Activated T-cell treated with anti-CD3 and anti-CD28 coated beads, Interleukin-2, amount 50 U/mL, for 24 hours (primary cell): ENCODE data around the gene FOXA3.

Source experiments
- DNase-seq: peaks from one replicate; pipeline ENCODE4 v3.0.0-alpha.2; 2020
- H3K27ac Mint-ChIP-seq: 2 replicates; pipeline ENCODE4 v1.8.0; 2020; ENCODE audit warnings: mild to moderate bottlenecking, mixed read lengths
- H3K27me3 Mint-ChIP-seq: 2 replicates; pipeline ENCODE4 v1.8.0; 2020; ENCODE audit warnings: mixed read lengths
- H3K36me3 Mint-ChIP-seq: 2 replicates; pipeline ENCODE4 v1.8.0; 2020; ENCODE audit warnings: low read depth, mixed read lengths
- H3K4me1 Mint-ChIP-seq: 2 replicates; pipeline ENCODE4 v1.8.0; 2020; ENCODE audit warnings: low read depth, mixed read lengths
- H3K4me3 Mint-ChIP-seq: 2 replicates; pipeline ENCODE4 v1.8.0; 2020; ENCODE audit warnings: mild to moderate bottlenecking, moderate library complexity, mixed read lengths
- H3K9me3 Mint-ChIP-seq: 2 replicates; pipeline ENCODE4 v1.8.0; 2020; ENCODE audit warnings: mixed read lengths

The FOXA3 gene

DNA sequence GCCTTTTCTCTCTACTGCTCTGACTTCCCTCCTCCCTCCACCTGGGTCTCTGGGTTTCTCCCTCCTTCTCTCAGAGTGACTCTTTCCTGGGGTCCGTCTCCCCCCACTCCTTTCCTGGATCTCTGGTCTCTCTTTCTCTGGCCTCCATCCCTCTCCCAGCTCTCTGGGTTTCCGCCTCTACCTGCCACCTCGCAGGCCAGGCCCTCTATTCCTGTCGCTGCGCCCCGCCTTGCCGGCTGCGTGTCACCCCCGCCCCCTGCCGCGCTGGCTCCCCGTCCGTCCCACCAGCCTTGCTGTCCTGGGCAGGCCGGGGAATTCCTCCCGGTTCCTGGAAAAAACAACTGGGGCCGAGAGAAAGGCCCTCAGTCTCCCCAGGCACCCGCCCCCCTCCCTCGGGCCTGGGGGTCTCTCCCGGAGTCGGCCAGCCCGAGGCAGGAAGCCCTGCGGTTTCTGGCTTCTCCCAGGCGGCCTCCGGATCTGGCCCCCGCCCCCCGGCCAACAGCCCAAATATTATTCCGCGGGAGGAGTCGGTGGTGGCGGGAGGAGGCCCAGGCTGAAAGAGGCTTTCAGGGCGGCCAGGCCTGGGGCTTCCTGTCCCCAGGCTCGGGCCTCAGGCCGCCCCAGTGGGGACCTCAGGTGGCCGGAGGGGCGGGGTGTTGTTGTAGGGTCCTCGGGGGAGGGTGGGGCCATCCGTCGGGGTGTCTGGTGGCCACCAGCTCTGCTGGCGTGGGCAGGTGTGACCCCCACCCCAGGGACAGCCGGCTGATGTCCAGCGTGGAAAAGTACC is 12.5 kb downstream of the FOXA3 start:
- Mint-ChIP-seq H3K27me3 (peaks cover 34% of the 10 kb centered on the region), H3K27ac (peak overlapping the region; percentile 83), H3K4me1 (peaks cover 24% of the 10 kb centered on the region), H3K4me3 (peak overlapping the region; percentile 47), H3K9me3 (no peaks in the 10 kb centered on the region), H3K36me3 (no peaks in the 10 kb centered on the region)
- DNase-seq, result peak; percentile 61

DNA sequence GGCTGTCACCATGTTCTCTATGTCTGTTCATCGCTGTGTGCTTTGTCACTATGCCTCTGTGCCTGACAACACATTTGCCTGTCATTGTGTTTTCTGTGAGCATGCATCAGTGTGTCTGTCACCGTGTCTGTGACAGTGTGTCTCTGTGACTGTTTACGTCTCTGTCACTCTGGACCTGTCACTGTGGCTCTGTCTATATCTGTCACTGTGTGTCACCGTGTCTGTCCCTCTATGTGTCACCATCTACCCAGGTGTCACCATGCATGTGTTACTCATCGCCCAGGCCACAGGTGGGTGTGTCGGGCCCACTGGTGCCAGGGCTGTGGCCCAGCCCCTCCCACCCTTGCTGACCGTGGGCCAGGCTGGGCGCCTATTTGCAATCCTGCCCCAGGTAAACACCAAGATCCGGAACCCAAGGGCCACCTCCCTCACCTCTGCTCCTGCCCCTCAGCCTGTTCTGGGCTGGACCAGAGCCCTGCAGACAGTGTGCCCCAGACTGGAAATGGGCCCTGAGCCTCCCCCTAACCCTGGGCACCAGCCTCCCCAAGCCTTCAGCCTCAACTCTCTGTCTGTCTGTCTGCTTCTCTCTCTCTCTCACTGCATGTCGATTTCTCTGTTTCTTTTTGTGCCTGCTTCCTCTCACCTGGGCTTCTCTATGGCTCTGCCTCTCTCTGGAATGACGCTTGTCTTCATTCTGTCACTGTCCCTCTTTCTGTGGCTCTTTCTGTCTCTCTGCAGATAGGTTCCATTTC is 14.1 kb downstream of the FOXA3 start:
- DNase-seq, result no peak
- H3K36me3 Mint-ChIP-seq, result peaks cover 2% of the 10 kb centered on the region
- H3K27me3 Mint-ChIP-seq, result peaks cover 34% of the 10 kb centered on the region
- peaks cover 31% of the 10 kb centered on the region for H3K4me1 Mint-ChIP-seq
- H3K27ac Mint-ChIP-seq, result peak overlapping the region; percentile 10
- no peak overlapping the region for H3K4me3 Mint-ChIP-seq
- no peaks in the 10 kb centered on the region for H3K9me3 Mint-ChIP-seq

DNA sequence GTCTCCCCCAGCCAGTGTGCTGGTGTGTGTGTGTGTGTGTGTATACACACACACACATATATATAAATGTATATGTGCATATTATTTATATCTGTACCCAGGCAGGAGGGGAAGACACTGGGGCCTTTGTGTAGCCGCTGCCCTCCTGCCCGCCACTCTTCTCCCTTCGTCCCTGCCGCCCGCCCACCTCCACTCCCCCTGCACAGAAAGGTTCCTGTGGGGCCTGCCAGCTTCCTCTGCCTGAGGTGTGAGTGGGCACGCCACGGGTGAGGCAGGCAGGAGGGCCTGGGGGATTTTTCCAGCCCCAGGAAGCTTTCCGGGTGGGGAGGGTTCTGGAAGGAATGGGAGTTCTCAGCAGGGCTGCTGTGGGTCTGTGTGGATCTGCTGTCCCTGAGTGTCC is 14.9 kb downstream of the FOXA3 start:
- DNase-seq, result no peak
- no peak overlapping the region for H3K4me3 Mint-ChIP-seq
- H3K27me3 Mint-ChIP-seq, result peaks cover 34% of the 10 kb centered on the region
- H3K4me1 Mint-ChIP-seq, result peaks cover 40% of the 10 kb centered on the region
- H3K27ac Mint-ChIP-seq, result no peak overlapping the region
- H3K36me3 Mint-ChIP-seq, result peaks cover 8% of the 10 kb centered on the region
- no peaks in the 10 kb centered on the region for H3K9me3 Mint-ChIP-seq

DNA sequence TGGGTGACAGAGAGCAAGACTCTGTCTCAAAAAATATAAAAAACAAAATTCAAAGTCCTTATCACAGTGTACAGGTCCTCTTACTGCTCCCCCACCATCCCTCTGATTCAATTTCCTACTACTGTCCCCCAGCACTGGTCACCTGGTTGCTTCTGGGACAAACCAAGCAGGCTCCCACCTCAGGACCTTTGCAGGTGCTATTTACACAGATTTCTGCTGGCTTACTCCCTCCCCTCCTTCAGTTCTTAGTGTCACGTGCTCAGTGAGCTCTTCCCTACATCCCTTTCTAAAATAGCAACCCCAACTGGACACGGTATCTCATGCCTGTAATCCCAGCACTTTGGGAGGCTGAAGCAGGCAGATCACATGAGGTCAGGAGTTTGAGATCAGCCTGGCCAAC is 15.8 kb downstream of the FOXA3 start:
- no peak overlapping the region for H3K27ac Mint-ChIP-seq
- no peaks in the 10 kb centered on the region for H3K9me3 Mint-ChIP-seq
- H3K27me3 Mint-ChIP-seq, result peaks cover 29% of the 10 kb centered on the region
- peaks cover 44% of the 10 kb centered on the region for H3K4me1 Mint-ChIP-seq
- H3K36me3 Mint-ChIP-seq, result peaks cover 8% of the 10 kb centered on the region
- no peak overlapping the region for H3K4me3 Mint-ChIP-seq
- no peak for DNase-seq

DNA sequence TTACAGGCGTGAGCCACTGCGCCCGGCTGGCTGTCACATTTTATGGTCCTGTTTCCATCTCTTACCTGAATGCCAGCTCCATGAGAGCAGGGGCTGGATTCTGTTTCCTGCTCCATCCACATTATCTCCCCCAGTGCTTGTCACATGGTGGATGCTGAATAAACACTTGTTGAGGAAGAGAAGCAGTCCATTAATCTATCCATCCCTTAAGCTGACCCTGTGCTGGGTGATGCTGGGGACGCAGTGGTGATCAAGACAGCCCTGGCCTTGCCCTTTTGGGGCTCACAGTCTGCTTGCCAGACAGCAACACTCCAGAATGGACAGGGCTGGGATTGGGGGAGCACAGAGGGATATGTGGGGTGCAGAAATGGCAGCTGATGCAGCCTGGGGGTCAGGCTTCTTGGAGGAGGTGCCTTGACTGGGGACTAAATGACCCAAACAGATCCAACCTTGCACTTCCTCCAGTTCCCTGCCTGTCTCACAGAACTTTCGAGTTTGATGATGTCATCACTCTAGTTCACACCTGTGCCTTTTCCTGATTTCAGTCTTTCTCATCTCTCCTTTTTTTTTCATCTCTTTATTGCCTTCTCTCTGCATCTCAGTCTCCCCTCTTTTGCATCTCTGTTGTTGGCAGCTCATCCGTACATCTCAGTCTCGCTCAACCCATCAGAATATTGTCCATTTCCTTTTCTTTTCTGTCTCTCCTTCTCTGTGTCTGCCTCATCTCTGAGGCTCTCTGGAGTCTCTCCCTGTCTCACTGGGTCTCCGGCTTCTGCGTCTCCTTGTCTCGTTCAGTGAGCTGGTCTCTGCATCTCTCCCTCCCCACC is 17.2 kb downstream of the FOXA3 start:
- peaks cover 17% of the 10 kb centered on the region for H3K27me3 Mint-ChIP-seq
- H3K36me3 Mint-ChIP-seq, result peaks cover 8% of the 10 kb centered on the region
- no peaks in the 10 kb centered on the region for H3K9me3 Mint-ChIP-seq
- H3K4me1 Mint-ChIP-seq, result peaks cover 40% of the 10 kb centered on the region
- H3K4me3 Mint-ChIP-seq, result no peak overlapping the region
- no peak for DNase-seq
- no peak overlapping the region for H3K27ac Mint-ChIP-seq

DNA sequence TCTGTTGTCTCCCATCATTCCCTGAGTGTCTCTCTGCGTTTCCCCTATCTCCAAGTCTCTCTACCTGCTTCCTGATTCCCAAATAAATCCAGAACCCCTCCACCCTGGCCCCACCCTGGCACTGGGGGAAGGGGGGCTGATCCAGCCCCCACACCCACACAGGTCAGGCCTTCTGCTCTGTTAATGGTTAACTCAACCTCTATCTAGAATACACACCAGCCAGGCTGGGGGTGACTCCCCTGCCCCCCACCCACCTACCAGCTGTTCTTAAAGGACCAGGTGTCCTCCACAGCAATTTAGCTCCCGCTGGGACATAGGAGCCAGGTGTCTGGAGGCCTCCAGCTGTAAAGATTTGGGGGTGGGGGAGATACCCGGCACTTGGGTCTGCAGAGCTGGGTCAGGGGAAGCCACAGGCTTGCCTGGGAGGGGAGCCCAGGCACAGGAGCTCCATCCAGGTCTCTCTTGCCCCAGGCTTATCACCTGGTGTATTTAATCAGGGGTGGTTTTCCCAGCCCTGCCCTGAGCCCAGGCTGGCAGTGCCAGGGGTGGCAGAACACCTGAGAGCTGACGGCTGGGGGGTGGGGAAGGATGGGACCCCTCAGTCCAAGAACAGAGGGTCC is 17.9 kb downstream of the FOXA3 start:
- no peak overlapping the region for H3K4me3 Mint-ChIP-seq
- H3K27ac Mint-ChIP-seq, result no peak overlapping the region
- no peak for DNase-seq
- peaks cover 15% of the 10 kb centered on the region for H3K27me3 Mint-ChIP-seq
- H3K36me3 Mint-ChIP-seq, result peaks cover 8% of the 10 kb centered on the region
- H3K4me1 Mint-ChIP-seq, result peaks cover 40% of the 10 kb centered on the region
- H3K9me3 Mint-ChIP-seq, result no peaks in the 10 kb centered on the region

DNA sequence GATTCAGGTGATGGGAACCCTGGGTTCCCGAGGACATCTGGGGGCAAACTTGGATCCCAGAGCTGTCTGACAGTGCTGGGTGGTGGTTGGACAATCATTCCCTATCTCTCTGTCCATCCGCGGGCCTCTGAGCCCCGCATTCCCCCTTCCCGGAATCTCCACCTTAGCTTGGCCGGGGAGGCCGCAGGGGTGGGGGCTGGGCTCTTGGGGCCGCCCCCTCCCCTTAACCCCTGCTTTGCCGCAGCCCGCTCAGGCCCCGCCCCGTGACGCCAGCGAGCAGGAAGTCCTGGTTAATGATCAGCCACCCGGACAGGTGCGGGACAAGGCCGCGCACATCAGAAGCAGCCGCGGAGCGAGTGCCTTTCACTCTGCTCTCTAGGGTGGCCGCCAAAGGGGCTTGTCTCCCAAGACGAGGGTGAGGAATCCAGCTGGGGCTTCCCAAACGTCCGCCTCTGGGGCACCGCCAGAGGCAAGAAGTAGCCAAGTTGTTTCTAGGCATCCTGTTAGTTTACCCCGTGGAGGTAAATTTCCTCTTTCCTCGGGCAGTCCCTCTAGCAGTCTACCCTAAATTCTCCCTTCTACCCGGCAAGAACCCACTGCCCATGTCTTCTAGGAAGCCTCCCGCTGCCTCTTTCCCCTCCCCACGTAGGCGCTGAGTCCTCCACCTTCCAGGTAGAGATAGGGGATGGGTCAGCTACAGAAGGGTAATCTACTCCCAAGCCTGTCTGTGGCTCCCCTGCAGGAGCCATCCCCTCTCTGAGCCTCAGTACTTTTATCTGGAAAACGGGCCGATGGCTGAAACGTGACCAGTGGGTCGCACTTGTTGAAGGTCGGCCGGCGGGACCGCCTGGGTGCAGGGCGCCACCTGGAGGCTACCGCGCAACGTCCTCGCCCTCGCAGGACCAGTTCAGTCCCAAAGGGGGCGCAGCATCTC is 18.8 kb downstream of the FOXA3 start:
- Mint-ChIP-seq H3K27ac (peak overlapping the region; percentile 83), H3K4me3 (peak overlapping the region; percentile 83), H3K27me3 (peaks cover 8% of the 10 kb centered on the region), H3K4me1 (peaks cover 39% of the 10 kb centered on the region), H3K36me3 (peaks cover 8% of the 10 kb centered on the region), H3K9me3 (no peaks in the 10 kb centered on the region)
- DNase-seq, result peak; percentile 92

DNA sequence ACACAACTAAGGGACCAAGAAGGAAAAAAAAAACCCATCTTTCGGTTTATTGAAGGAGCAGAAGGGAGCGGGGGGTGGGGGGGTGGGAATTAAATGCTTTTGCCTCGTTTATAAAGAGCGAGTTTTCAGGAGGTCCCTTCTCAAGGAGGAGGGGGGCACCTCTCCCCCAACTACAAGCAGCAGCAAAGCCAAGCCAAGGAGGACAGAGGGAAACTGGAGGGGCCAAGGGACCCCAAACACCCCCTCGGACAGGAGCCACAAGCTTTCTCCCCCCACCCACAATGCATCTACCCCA is 19.4 kb downstream of the FOXA3 start:
- H3K9me3 Mint-ChIP-seq, result no peaks in the 10 kb centered on the region
- peak overlapping the region; percentile 83 for H3K4me3 Mint-ChIP-seq
- peaks cover 38% of the 10 kb centered on the region for H3K4me1 Mint-ChIP-seq
- peaks cover 8% of the 10 kb centered on the region for H3K36me3 Mint-ChIP-seq
- no peak for DNase-seq
- H3K27ac Mint-ChIP-seq, result peak overlapping the region; percentile 83
- H3K27me3 Mint-ChIP-seq, result peaks cover 5% of the 10 kb centered on the region

DNA sequence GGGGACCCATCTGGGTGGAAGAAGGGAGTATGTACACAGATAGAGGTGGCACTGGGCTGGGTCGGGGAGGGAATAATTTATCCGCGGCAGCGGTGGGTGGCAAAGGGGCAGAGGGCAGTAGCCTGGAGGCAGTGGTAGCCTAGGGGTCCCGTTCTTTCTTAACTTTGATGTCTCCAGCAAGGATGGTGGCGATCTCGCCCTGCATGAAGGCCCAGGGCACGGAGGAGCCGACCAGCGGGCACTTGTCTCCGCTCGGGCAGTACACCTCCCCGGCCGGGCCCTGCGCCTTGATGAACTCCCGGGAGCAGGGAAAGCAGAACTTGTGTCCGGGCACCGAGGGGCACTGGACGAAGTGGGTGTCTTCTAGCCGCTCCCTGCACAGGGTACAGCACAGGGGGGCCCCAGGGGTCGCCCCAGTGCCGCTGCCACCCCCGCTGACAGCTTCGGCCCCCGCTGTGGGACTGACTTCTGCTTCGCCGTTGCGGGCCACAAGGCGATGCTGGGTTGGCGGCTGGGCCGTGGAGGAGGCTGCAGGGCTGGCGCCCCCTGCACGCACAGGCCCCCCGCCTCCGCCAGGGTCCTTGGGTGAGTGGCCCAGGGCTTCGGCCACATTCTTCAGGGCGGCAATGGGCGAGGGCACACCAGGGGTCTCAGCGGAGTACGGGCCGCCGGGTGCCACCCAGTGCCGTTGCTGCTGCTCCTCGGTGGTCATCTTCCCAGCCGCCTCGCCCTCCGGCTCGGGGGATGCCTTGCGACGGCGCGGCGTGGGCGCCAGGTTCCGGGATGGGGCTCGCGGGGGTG is 20.0 kb downstream of the FOXA3 start:
- Mint-ChIP-seq H3K4me1 (peaks cover 38% of the 10 kb centered on the region), H3K27me3 (peaks cover 3% of the 10 kb centered on the region), H3K36me3 (peaks cover 8% of the 10 kb centered on the region), H3K27ac (peak overlapping the region; percentile 29), H3K4me3 (peak overlapping the region; percentile 83), H3K9me3 (no peaks in the 10 kb centered on the region)
- DNase-seq, result no peak

DNA sequence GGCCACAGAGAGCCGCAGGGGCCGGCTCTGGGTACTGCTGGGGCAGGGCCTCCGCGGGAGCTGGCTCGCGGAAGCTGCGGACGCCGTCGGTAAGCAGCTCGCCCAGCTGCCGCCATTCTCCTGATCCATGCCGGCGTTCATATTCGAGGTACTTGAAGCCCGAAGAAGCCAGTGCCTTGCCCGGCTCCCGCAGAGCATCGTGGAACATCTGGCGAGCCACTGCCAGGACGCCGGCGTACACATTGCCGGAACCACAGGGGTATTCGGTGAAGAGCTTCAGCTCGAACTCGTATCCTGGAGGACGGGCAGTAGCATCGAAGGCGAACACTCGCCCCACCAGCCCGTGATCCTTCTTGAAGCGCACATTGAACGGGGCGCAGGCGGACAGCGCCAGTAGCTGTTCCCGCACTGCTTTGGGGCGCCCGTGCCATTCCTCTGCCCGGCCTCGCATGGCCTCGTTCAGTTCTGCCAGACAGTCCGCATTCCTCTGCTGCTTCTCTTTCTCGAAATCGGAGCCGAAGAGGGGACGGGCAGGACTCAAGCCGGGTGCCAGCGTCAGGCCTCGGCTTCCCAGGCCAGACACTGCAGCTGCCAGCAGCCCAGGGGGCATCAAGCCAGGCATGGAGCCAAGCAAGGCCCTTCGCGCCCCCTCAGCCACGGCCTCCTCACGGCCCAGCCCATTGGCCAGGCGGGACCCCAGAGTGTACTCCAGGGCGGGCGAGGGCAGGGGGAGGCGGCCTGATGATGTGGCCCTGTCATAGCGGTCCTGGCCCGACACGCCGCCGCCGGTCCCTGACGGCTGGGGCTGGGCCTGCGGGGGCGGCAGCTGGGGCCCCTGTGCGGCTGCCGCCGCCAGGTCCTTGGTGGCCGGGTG is 20.8 kb downstream of the FOXA3 start:
- H3K27ac Mint-ChIP-seq, result peak overlapping the region; percentile 18
- peaks cover 38% of the 10 kb centered on the region for H3K4me1 Mint-ChIP-seq
- H3K27me3 Mint-ChIP-seq, result peaks cover 3% of the 10 kb centered on the region
- H3K9me3 Mint-ChIP-seq, result no peaks in the 10 kb centered on the region
- H3K36me3 Mint-ChIP-seq, result peaks cover 8% of the 10 kb centered on the region
- H3K4me3 Mint-ChIP-seq, result peak overlapping the region; percentile 70
- peak; percentile 54 for DNase-seq

DNA sequence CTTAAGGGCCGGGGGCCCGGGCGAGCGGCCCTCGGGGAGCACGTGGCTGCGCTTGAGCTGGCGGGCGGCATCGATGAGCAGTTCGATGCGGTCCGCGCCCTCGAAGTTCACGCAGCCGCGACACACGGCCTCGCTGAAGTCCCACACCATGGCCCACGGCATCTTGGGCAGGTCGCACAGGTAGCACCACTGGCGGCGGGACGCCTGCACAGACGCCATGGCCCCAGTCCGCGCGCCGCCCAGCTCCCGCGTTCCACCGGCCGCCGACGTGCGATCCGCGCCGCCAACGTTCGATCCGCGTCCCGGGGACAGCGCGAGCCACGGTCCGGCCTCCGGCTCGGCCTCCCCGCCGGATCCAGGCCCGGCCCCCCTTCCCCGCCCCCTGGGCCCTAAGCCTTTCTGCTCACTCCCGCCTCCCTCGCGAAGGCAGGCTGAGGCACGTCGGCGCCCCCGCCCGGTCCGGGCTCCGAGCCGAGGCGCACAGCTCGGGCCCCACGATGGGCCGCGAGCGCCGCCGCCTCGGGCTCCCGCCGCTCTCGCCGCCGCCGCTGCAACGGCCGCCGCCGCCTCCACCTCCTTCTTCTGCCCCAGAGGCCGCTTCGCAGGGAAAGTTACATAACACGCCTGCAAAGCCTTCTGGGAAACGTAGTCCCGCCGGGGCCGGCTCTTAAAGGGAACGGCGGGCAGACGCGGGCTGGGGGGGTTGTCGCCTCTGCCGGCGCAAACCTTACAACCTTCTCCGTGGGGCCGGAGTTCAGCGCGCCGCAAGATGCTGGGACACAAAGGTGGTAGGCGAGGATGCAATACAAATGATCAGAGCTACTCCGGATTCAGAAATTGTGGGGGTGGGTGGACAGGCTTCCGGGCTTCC is 21.7 kb downstream of the FOXA3 start, which contains the start of gene IRF2BP1:
Gene IRF2BP1 (minus strand): TSS at position 586 of the 871 bp plus-strand sequence. CDS start 367 bp downstream, at position 219.
- peak within 1 kb of the TSS; percentile 97 for H3K27ac Mint-ChIP-seq
- H3K27me3 Mint-ChIP-seq, result peaks cover 3% of the 10 kb centered on the region

More for the DNA sequence above, 21.7 kb downstream of the FOXA3 start, which contains the start of gene IRF2BP1:
- Mint-ChIP-seq H3K4me3 (peak within 1 kb of the TSS; percentile 86), H3K9me3 (no peaks in the 10 kb centered on the region), H3K4me1 (peaks cover 38% of the 10 kb centered on the region), H3K36me3 (peaks cover 11% of the 10 kb centered on the region)
- DNase-seq, result peak; percentile 90
